Muscle layer of duodenum (tissue), 2 donors: ENCODE results near the gene ZNF341.

Experiments
- H3K27ac ChIP-seq: one replicate; pipeline ENCODE4 v1.7.0; 2013; ENCODE audit warnings: mild to moderate bottlenecking, low read length
- H3K27me3 ChIP-seq: one replicate; pipeline ENCODE4 v1.7.0; 2013; ENCODE audit warnings: low read depth, mild to moderate bottlenecking, control low read depth, low read length
- H3K36me3 ChIP-seq, 2 donors: one replicate each; pipeline ENCODE4 v1.7.0; 2013; ENCODE audit warnings: low read length in 2 of 2, control low read depth in 1 of 2, mild to moderate bottlenecking in 1 of 2; ENCODE audit not compliant: insufficient read depth in 2 of 2, control insufficient read depth in 1 of 2
- H3K4me1 ChIP-seq, 2 donors: one replicate each; pipeline ENCODE4 v1.7.0; 2013; ENCODE audit warnings: low read length in 2 of 2, mild to moderate bottlenecking in 2 of 2, control low read depth in 1 of 2, moderate library complexity in 1 of 2; ENCODE audit not compliant: insufficient read depth in 2 of 2, control insufficient read depth in 1 of 2
- H3K4me3 ChIP-seq, 2 donors: one replicate each; pipeline ENCODE4 v1.7.0; 2013; ENCODE audit warnings: low read length in 2 of 2, low read depth in 1 of 2, mild to moderate bottlenecking in 1 of 2
- H3K9me3 ChIP-seq, 2 donors: one replicate each; pipeline ENCODE4 v1.7.0; 2013; ENCODE audit warnings: low read length in 2 of 2, control low read depth in 1 of 2, mild to moderate bottlenecking in 1 of 2; ENCODE audit not compliant: control insufficient read depth in 1 of 2
- donor health status: healthy.

The ZNF341 gene

GRCh38 chr20:33703498-33704137 is 28.2 kb upstream of the ZNF341 start:
- H3K36me3 ChIP-seq, result peaks cover 9 to 14% of the 10 kb centered on the region in 2 donors
- H3K9me3 ChIP-seq, result no peaks in the 10 kb centered on the region
- no peak overlapping the region for H3K27ac ChIP-seq
- H3K4me1 ChIP-seq, result peaks cover 0 to 5% of the 10 kb centered on the region in 2 donors
- no peak overlapping the region for H3K4me3 ChIP-seq
- H3K27me3 ChIP-seq, result no peaks in the 10 kb centered on the region

- H3K4me1 ChIP-seq, result peaks cover 0 to 5% of the 10 kb centered on the region in 2 donors
- H3K9me3 ChIP-seq, result no peaks in the 10 kb centered on the region
- no peak overlapping the region for H3K4me3 ChIP-seq
- no peak overlapping the region for H3K27ac ChIP-seq
- H3K36me3 ChIP-seq, result peaks cover 9 to 14% of the 10 kb centered on the region in 2 donors
- H3K27me3 ChIP-seq, result no peaks in the 10 kb centered on the region
Observed at GRCh38 chr20:33704197-33704924, 27.4 kb upstream of the ZNF341 start.

DNA sequence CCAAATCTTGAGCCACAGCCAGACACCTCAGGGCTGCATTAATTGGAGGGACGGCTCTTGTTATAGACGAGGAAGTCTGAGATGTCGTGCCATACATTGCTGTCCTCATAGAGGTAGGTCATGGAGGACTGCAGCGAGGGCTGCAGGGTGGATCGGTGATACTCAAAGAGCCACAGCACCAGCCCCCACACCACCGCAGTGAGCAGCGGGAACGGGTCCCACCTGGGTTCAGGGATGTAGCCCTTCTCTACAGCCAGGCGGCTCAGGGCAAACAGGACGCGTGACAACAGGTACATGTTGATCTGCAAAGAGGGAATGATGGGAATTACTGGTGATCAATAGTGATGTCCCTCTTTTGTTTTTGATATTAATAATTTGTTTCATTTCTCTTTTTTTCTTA is 24.1 kb upstream of the ZNF341 start:
- no peaks in the 10 kb centered on the region for H3K9me3 ChIP-seq
- no peak overlapping the region for H3K4me3 ChIP-seq
- H3K4me1 ChIP-seq, result peaks cover 0 to 5% of the 10 kb centered on the region in 2 donors
- no peaks in the 10 kb centered on the region for H3K27me3 ChIP-seq
- no peak overlapping the region for H3K27ac ChIP-seq
- H3K36me3 ChIP-seq, result peaks cover 26 to 36% of the 10 kb centered on the region in 2 donors

GRCh38 chr20:33709398-33709797 is 22.4 kb upstream of the ZNF341 start:
- Histone ChIP-seq H3K9me3 (no peaks in the 10 kb centered on the region), H3K27me3 (no peaks in the 10 kb centered on the region), H3K36me3 (peaks cover 33 to 53% of the 10 kb centered on the region in 2 donors), H3K4me1 (no peaks in the 10 kb centered on the region), H3K4me3 (no peak overlapping the region), H3K27ac (no peak overlapping the region)

DNA sequence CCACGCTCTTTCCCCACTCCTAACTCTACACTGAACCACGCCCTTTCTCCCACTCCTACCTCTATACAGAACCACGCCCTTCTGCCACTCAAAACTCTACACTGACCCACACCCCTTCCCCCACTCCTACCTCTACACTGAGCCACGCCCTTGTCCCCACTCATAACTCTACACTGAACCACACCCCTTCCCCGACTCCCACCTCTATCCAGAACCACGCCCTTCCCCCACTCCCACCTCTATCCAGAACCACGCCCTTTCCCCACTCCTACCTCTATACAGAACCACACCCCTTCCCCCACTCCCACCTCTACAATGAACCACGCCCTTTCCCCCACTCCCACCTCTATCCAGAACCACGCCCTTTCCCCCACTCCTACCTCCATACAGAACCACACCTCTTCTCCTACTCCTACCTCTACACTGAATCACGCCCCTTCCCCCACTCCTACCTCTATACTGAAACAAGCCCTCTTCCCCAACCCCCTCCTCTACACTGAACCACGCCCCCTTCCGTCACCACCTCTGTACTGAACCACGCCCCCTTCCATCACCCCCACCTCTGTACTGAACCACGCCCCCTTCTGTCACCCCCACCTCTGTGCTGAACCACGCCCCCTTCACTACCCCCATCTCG is 21.8 kb upstream of the ZNF341 start:
- no peak overlapping the region for H3K27ac ChIP-seq
- no peaks in the 10 kb centered on the region for H3K4me1 ChIP-seq
- H3K27me3 ChIP-seq, result no peaks in the 10 kb centered on the region
- H3K4me3 ChIP-seq, result no peak overlapping the region
- H3K9me3 ChIP-seq, result no peaks in the 10 kb centered on the region
- peaks cover 36 to 57% of the 10 kb centered on the region in 2 donors for H3K36me3 ChIP-seq

DNA sequence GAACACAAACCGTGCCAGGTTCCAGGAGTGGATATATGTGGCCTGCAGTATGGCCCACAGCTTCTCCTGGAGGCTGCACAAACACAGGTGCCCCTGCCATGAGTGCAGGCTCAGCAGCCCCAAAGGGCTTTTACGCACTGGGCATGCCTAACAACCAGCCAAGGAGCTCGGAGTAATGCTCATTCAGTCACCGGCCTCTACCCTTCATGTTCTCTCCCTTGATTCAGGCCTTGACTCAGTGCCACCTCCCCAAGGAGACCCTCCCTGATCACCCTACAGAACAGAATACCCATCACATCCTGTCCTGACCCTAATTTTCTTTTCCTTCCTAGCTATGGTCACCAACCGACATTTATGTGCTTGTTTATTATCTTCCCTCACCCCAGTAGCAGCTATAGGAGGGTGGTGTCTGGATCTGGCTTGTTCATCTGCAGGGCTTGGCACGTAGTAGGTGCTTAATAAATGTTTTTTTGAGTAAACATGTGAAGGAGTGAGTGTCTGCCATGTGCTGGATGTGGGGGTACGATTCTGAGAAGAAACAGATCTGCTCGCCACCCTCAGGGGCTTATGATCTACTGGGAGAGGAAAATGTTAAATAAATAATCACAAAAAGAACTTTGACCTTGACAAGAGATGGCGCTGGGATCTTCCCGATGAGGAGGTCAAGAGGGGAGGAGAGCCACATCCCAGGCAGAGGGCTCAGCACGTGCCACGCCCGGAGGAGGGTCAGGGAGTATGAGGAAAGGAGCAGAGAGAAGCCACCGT is 20.9 kb upstream of the ZNF341 start:
- H3K27me3 ChIP-seq, result no peaks in the 10 kb centered on the region
- no peaks in the 10 kb centered on the region for H3K4me1 ChIP-seq
- no peak overlapping the region for H3K27ac ChIP-seq
- H3K9me3 ChIP-seq, result no peaks in the 10 kb centered on the region
- peaks cover 36 to 57% of the 10 kb centered on the region in 2 donors for H3K36me3 ChIP-seq
- H3K4me3 ChIP-seq, result no peak overlapping the region

- Histone ChIP-seq H3K9me3 (no peaks in the 10 kb centered on the region), H3K27ac (no peak overlapping the region), H3K36me3 (peaks cover 36 to 55% of the 10 kb centered on the region in 2 donors), H3K4me1 (no peaks in the 10 kb centered on the region), H3K27me3 (no peaks in the 10 kb centered on the region), H3K4me3 (no peak overlapping the region)
Observed at GRCh38 chr20:33711446-33711738, 20.4 kb upstream of the ZNF341 start.

DNA sequence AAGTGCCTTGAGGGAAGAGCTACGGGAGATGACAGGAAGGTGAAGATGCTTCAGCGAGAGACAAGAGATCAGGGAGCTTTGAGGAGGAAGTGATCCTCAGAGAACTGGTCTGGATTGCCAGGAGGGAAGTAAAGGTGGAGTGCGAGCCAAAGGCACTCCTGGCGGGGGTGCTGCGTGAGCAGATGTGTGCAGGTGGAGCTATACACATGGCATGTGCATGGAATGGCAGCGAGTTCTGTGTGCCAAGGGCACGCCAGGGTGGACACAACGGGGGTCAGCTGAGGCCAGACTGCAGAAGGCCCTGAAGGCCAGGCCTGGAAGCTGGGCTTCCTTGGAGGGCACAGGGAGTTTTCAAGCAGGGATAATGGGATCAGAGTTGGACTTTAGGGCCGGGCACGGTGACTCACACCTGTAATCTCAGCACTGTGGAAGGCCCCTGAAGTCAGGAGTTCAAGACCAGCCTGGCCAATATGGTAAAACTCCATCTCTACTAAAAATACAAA is 17.9 kb upstream of the ZNF341 start:
- H3K4me1 ChIP-seq, result no peaks in the 10 kb centered on the region
- no peaks in the 10 kb centered on the region for H3K9me3 ChIP-seq
- no peaks in the 10 kb centered on the region for H3K27me3 ChIP-seq
- peaks cover 27 to 44% of the 10 kb centered on the region in 2 donors for H3K36me3 ChIP-seq
- H3K27ac ChIP-seq, result no peak overlapping the region
- no peak overlapping the region for H3K4me3 ChIP-seq

DNA sequence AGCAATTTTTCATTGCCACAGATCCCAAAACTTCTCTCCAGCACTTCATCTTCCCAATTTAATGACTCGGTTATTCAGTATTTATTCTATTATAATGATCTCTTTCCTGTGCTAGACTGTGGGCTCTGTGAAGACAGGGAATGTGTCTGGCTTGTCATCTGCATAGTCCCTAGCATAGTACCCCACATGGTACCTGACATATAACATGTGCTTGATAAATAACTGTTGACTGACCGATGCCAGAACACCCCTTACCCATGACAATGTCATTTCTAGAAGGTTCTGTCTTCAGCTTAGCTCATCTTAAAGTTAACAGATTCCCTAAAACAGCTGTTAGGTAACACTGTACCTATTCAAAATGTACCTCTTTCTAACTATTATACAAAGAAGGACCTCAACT is 15.3 kb upstream of the ZNF341 start:
- Histone ChIP-seq H3K27ac (no peak overlapping the region), H3K36me3 (peaks cover 16 to 32% of the 10 kb centered on the region in 2 donors), H3K4me1 (peaks cover 7 to 8% of the 10 kb centered on the region in 2 donors), H3K9me3 (no peaks in the 10 kb centered on the region), H3K27me3 (no peaks in the 10 kb centered on the region), H3K4me3 (no peak overlapping the region)

GRCh38 chr20:33719277-33719988 is 12.4 kb upstream of the ZNF341 start:
- Histone ChIP-seq H3K4me3 (peak overlapping the region; percentile 89 to 91), H3K4me1 (peaks cover 7 to 8% of the 10 kb centered on the region in 2 donors), H3K27ac (peak overlapping the region; percentile 54), H3K9me3 (no peaks in the 10 kb centered on the region), H3K36me3 (peaks cover 2 to 4% of the 10 kb centered on the region in 2 donors), H3K27me3 (no peaks in the 10 kb centered on the region)
